Posterior vena cava (tissue), 2 donors: Measurements from ENCODE around the gene UPK3A. TPM values are rescaled to one million over a fixed set of nuclear protein-coding genes. Genes with fewer than 3 reads are reported as not detected.

Experiments
- DNase-seq: peaks from one replicate; pipeline ENCODE4 v3.0.0-alpha.2; 2020; ENCODE audit warnings: low spot score
- intact Hi-C, 2 donors: fragments of 100-400 bp; cut with DNase I; formaldehyde crosslinking; loops; one replicate each; pipeline versions ENCODE4 v1.14.1 to v1.14.2; 2022 to 2023
- total RNA-seq, 2 donors: library from RNA; stranded (reverse); fragmentation: NEBNext Ultra II Directional; extraction: Animal tissue kit (Norgen Biotek cat#: 25700); gene quantifications; one replicate each; pipeline ENCODE4 v1.2.1, GENCODE V29; 2021
- donor health status: DM: yes; HTN: yes; CAD: no.
- donor health status: DM: yes; HTN: yes; CAD: no.

The UPK3A gene
- total RNA-seq, 2 donors from 2014 or later = not detected

- peak; percentile 89 for DNase-seq
- intact Hi-C loops = loop anchor here in 1 of 2 donors (10.0 kb wide), 1 partner anchor 748 kb away; no protein-coding TSS in a partner anchor
These were observed 52.3 kb downstream of the UPK3A start for GRCh38 chr22:45336971-45337431.

DNA sequence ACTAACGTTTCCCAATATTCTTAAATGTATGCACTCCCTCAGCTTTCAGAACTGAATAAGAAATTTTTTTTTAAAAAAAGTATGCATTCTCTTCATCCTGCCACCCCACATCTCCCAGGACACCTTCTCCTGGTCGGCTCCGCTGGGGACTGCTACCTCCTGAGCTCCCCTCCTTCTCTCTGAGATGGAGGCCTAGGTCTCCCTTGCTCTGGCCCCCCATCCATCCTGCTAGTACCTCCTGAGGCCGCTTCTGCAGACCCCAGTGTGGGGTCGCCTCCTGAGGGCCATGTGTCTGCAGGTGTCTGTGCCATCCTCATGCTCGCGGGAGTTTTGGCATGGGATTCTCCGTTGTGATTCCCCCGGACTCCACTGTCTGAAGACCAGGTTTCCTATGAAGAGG is 52.8 kb downstream of the UPK3A start:
- intact Hi-C loops = loop anchor here in 1 of 2 donors (10.0 kb wide), 1 partner anchor 747 kb away; no protein-coding TSS in a partner anchor
- DNase-seq = no peak

GRCh38 chr22:45338795-45339194 is 54.0 kb downstream of the UPK3A start:
- DNase-seq = no peak
- intact Hi-C loops = loop anchor here in 1 of 2 donors (10.0 kb wide), 1 partner anchor 746 kb away; no protein-coding TSS in a partner anchor

DNA sequence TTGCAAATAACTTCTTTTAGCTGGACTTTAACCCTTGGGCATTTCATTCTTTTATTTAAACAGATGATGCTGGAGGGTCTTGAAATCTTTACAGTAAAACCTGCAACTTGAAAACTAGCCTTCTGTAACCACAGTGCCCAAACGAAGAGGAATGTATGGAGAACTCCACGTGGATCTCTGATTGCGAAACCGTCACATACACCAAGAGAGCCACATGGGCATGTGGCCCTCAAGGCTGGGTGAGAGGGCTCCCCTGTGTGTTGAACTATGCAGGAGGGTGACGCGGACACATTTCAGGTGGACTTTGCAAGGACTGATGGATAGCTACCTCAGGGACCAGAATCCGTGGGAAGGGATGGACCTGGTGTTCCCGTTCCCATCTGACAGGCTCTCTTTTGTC is 55.6 kb downstream of the UPK3A start:
- intact Hi-C loops = no loop called here
- DNase-seq = no peak

DNA sequence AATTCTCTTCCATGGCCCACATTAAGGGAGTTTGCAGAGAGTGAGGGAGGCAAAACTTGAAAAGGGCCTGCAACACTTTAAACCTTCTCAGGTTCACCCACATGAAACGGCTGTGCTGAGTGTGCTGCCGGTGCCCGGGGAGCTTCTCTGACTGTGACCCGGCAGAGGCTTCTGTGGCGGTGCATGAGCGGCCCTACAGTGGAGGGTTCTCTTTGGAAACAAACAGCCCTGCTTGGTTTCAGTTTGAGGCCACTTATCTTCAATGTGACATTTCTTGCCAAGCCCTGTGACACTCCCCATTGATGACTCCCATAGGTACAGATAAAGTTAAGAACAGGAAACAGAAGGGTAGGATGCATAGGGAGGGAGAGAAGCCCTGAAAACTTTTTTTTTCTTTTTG is 56.7 kb downstream of the UPK3A start:
- no peak for DNase-seq
- intact Hi-C loops = no loop called here

- no peak for DNase-seq
- intact Hi-C loops = no loop called here
These were observed 58.4 kb downstream of the UPK3A start for GRCh38 chr22:45343143-45343542.

DNA sequence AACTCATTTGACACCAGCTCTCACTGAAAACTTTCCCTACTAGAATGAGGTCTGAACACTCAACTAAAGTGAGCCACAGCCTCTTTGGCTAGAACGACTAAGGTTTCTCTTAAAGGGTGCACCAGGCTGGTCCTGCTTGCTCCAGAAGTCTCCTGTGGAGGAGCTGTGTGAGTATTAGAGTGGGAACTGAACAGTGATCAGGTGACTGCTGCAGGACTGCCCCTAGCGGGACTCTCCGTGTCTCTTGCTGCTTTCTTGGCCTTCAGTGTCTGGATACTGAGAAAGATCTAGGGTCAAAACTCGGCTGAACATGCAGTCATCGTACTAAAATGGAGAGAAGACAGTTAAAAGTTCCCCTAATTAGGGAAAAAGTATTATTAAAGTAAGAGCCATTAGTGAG is 59.6 kb downstream of the UPK3A start:
- DNase-seq = no peak
- intact Hi-C loops = no loop called here

Other genes with a start within 250 kb of the UPK3A start
- 10 to 100 TPM; 29.7 to 30.1 TPM for gene NUP50, start 121.0 kb upstream of the UPK3A start, total RNA-seq
- gene KIAA0930, start 44.1 kb upstream of the UPK3A start, total RNA-seq = 10 to 100 TPM; 48.5 to 74.0 TPM
- gene FAM118A, start 25.0 kb downstream of the UPK3A start, total RNA-seq = 10 to 100 TPM; 16.0 to 24.6 TPM
- gene SMC1B, start 128.7 kb downstream of the UPK3A start, total RNA-seq = not detected
- gene RIBC2, start 128.7 kb downstream of the UPK3A start, total RNA-seq = under 1 TPM in 1 of 2 donors, not detected in 1; 0.42 TPM
- 1,000 to 10,000 TPM in 1 of 2 donors, 100 to 1,000 TPM in 1; 608 to 1,210 TPM for gene FBLN1, start 217.9 kb downstream of the UPK3A start, total RNA-seq